Measurements from ENCODE around the gene ATP5MG. TPM values are rescaled to one million over a fixed set of nuclear protein-coding genes. Genes with fewer than 3 reads are reported as not detected.
A peak's percentile ranks its signal among the peaks of the same experiment; 100 is the strongest.

Gene ATP5MG
- total RNA-seq, 2 donors from 2014 or later, result 214 to 283 TPM

DNA sequence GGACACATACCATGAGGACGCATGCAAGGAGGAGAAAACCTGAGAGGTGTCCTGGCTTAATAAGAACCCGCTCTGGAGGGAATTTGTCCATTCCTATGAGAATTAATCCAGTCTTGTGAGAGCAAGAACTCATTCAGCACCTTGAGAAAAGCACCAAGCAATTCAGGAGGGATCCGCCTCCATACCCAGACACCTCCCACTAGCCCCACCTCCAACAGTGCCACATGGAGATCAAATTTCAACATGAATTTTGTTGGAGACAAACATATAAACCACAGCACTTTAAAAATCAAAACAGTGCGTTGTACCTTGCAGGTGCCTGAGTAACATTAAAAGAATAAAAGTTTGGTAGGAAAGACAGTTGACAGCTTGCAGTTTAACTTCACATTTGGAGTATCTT, 30.6 kb upstream of the ATP5MG start:
- DNase-seq, result peak; percentile 57
- no peak overlapping the region for H3K4me3 ChIP-seq (ENCODE audit: low read length)
- TF ChIP-seq, protein P1, sequence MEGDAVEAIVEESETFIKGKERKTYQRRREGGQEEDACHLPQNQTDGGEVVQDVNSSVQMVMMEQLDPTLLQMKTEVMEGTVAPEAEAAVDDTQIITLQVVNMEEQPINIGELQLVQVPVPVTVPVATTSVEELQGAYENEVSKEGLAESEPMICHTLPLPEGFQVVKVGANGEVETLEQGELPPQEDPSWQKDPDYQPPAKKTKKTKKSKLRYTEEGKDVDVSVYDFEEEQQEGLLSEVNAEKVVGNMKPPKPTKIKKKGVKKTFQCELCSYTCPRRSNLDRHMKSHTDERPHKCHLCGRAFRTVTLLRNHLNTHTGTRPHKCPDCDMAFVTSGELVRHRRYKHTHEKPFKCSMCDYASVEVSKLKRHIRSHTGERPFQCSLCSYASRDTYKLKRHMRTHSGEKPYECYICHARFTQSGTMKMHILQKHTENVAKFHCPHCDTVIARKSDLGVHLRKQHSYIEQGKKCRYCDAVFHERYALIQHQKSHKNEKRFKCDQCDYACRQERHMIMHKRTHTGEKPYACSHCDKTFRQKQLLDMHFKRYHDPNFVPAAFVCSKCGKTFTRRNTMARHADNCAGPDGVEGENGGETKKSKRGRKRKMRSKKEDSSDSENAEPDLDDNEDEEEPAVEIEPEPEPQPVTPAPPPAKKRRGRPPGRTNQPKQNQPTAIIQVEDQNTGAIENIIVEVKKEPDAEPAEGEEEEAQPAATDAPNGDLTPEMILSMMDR (conservative IDR thresholded peaks at IDR 0.05), result no peak
- 83 to 91% methylated on average over 2 to 4 of the region's 4 CpGs for WGBS, 2 experiments (ENCODE audit: insufficient coverage in 1 of 2, insufficient read length in 1 of 2)
- H3K27me3 ChIP-seq (ENCODE audit: control insufficient read depth, insufficient read depth, low read length, poor library complexity, severe bottlenecking), result no peaks in the 10 kb centered on the region
- H3K27me3 Mint-ChIP-seq (ENCODE audit: insufficient read depth), result no peaks in the 10 kb centered on the region
- H3K36me3 Mint-ChIP-seq (ENCODE audit: low read depth), result peaks cover 77% of the 10 kb centered on the region
- H3K27ac ChIP-seq (ENCODE audit: low read depth, low read length), result no peak overlapping the region
- H3K27ac Mint-ChIP-seq, result no peak overlapping the region
- no peaks in the 10 kb centered on the region for H3K9me3 Mint-ChIP-seq
- H3K9me3 ChIP-seq (ENCODE audit: control insufficient read depth, low read length), result no peaks in the 10 kb centered on the region
- H3K4me1 ChIP-seq (ENCODE audit: control insufficient read depth, insufficient read depth, low read length), result no peaks in the 10 kb centered on the region
- no peak overlapping the region for H3K4me3 Mint-ChIP-seq
- no peak overlapping the region for H3K9ac ChIP-seq (ENCODE audit: extremely low read depth, low read length, poor library complexity, severe bottlenecking)
- peaks cover 93% of the 10 kb centered on the region for H3K36me3 ChIP-seq (ENCODE audit: control insufficient read depth, insufficient read depth, low read length)
- H3K4me1 Mint-ChIP-seq, result no peaks in the 10 kb centered on the region

DNA sequence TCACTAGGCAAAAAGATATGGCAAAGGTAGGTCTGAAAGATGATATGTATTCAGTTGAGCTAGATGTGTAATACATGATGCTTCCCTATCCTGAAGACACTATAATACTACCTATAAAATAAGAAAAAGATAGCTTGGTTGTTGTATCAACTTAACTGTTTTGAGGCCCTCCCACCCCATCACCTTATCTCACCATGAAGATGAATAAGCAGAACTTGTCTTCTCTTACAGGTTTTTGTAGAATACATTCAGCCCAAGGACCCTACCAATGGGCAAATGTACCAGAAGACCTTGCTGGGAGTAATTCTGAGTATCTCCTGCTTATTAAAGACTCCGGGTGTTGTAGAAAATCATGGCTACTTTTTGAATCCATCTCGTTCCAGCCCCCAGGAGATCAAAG, 28.1 kb upstream of the ATP5MG start:
- Histone ChIP-seq H3K27ac (ENCODE audit: low read depth, low read length) (no peak overlapping the region), H3K9ac (ENCODE audit: extremely low read depth, low read length, poor library complexity, severe bottlenecking) (no peak overlapping the region), H3K9me3 (ENCODE audit: control insufficient read depth, low read length) (no peaks in the 10 kb centered on the region), H3K36me3 (ENCODE audit: control insufficient read depth, insufficient read depth, low read length) (peaks cover 87% of the 10 kb centered on the region), H3K27me3 (ENCODE audit: control insufficient read depth, insufficient read depth, low read length, poor library complexity, severe bottlenecking) (no peaks in the 10 kb centered on the region), H3K4me1 (ENCODE audit: control insufficient read depth, insufficient read depth, low read length) (no peaks in the 10 kb centered on the region), H3K4me3 (ENCODE audit: low read length) (no peak overlapping the region)
- TF ChIP-seq, protein P1 (conservative IDR thresholded peaks at IDR 0.05), result no peak
- Mint-ChIP-seq H3K36me3 (ENCODE audit: low read depth) (peaks cover 79% of the 10 kb centered on the region), H3K27me3 (ENCODE audit: insufficient read depth) (no peaks in the 10 kb centered on the region), H3K4me3 (no peak overlapping the region), H3K4me1 (no peaks in the 10 kb centered on the region), H3K9me3 (no peaks in the 10 kb centered on the region), H3K27ac (no peak overlapping the region)
- no peak for DNase-seq
- 96 to 100% methylated on average over 2 of the region's 2 CpGs for WGBS, 2 experiments (ENCODE audit: insufficient coverage in 1 of 2, insufficient read length in 1 of 2)

DNA sequence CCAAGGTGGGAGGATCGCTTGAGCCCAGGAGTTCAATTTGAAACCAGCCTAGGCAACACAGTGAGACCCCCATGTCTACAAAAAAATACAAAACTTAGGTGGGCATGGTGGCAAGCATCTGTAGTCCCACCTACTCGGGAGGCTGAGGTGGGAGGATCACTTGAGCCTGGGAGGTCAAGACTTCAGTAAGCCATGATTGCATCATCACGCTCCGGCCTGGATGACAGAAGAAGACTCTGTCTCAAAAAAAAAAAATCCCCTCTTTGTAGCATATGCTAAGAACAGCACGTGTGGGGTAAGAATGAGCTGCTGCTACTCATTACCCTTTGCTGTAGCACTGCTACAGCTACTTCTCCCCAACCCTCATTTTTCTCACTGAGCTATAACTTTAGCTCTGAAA, 27.5 kb upstream of the ATP5MG start:
- H3K9me3 ChIP-seq (ENCODE audit: control insufficient read depth, low read length), result no peaks in the 10 kb centered on the region
- no peak overlapping the region for H3K27ac Mint-ChIP-seq
- no peak overlapping the region for H3K27ac ChIP-seq (ENCODE audit: low read depth, low read length)
- DNase-seq, result no peak
- no peaks in the 10 kb centered on the region for H3K9me3 Mint-ChIP-seq
- no peaks in the 10 kb centered on the region for H3K4me1 Mint-ChIP-seq
- no peaks in the 10 kb centered on the region for H3K4me1 ChIP-seq (ENCODE audit: control insufficient read depth, insufficient read depth, low read length)
- no peaks in the 10 kb centered on the region for H3K27me3 ChIP-seq (ENCODE audit: control insufficient read depth, insufficient read depth, low read length, poor library complexity, severe bottlenecking)
- TF ChIP-seq, protein P1 (conservative IDR thresholded peaks at IDR 0.05), result no peak
- peaks cover 87% of the 10 kb centered on the region for H3K36me3 ChIP-seq (ENCODE audit: control insufficient read depth, insufficient read depth, low read length)
- H3K4me3 Mint-ChIP-seq, result no peak overlapping the region
- H3K36me3 Mint-ChIP-seq (ENCODE audit: low read depth), result peaks cover 73% of the 10 kb centered on the region
- H3K27me3 Mint-ChIP-seq (ENCODE audit: insufficient read depth), result no peaks in the 10 kb centered on the region
- WGBS, 2 experiments (ENCODE audit: insufficient coverage in 1 of 2, insufficient read length in 1 of 2), result 91 to 95% methylated on average over 3 to 5 of the region's 5 CpGs
- no peak overlapping the region for H3K4me3 ChIP-seq (ENCODE audit: low read length)
- H3K9ac ChIP-seq (ENCODE audit: extremely low read depth, low read length, poor library complexity, severe bottlenecking), result no peak overlapping the region
